WI38 (cell line): Measurements from ENCODE around the gene CCDC27.
"Not testable (repeated sequence)": the region's sequence is repeated elsewhere in the genome, so short reads cannot be mapped to it uniquely, and the experiment has no call there.

Experiments used
- H3K4me3 ChIP-seq: 2 replicates; pipeline ENCODE4 v1.5.1; 2011; ENCODE audit warnings: low read depth, mild to moderate bottlenecking, control low read depth, low read length
- CTCF ChIP-seq: IDR thresholded peaks from 2 replicates; pipeline ENCODE4 v1.5.1; 2012; ENCODE audit warnings: low read depth, mild to moderate bottlenecking, control low read depth, low read length

The CCDC27 gene

GRCh38 chr1:3795453-3796214 lies 43.4 kb downstream of the CCDC27 start:
- peak overlapping the region; percentile 81 for H3K4me3 ChIP-seq
- no peak for TF ChIP-seq CTCF

- TF ChIP-seq CTCF = no peak
- H3K4me3 ChIP-seq = peak within 1 kb of the TSS; percentile 81
Measured at GRCh38 chr1:3796215-3797061, 44.2 kb downstream of the CCDC27 start, which contains the start of gene LRRC47. TSS of gene LRRC47 (minus strand) at chr1:3796498. CDS start at chr1:3796476, 22 bp downstream.

GRCh38 chr1:3799976-3800685 lies 47.9 kb downstream of the CCDC27 start:
- H3K4me3 ChIP-seq = no peak overlapping the region
- no peak for TF ChIP-seq CTCF

- H3K4me3 ChIP-seq = not testable (repeated sequence)
Measured at GRCh38 chr1:3800795-3801194, 48.5 kb downstream of the CCDC27 start.

- TF ChIP-seq CTCF = no peak
- H3K4me3 ChIP-seq = no peak overlapping the region
Measured at GRCh38 chr1:3803905-3804626, 51.8 kb downstream of the CCDC27 start.

- H3K4me3 ChIP-seq = not testable (repeated sequence)
Measured at GRCh38 chr1:3804627-3804944, 52.3 kb downstream of the CCDC27 start.

GRCh38 chr1:3805038-3805437 lies 52.8 kb downstream of the CCDC27 start:
- H3K4me3 ChIP-seq = no peak overlapping the region
- TF ChIP-seq CTCF = no peak
